Activated CD4-positive, alpha-beta T cell treated with anti-CD3 and anti-CD28 coated beads, Interleukin-2, amount 10 ng/mL, durations not matched to agents 7 days and 5 days (primary cell): ENCODE results near the gene CRACR2A. TPM values are rescaled to one million over a fixed set of nuclear protein-coding genes. Genes with fewer than 3 reads are reported as not detected.

ENCODE experiments used
- CTCF ChIA-PET: fragments of 350-600 bp; sonication (Branson Sonifier 250); formaldehyde crosslinking; loops from one replicate; lab custom pipeline; 2021; ENCODE audit warnings: antibody characterized with exemption; lab: Charles Lee
- POLR2A ChIA-PET: fragments of 350-600 bp; sonication (Branson Sonifier 250); formaldehyde crosslinking; loops from one replicate; lab custom pipeline; 2021; ENCODE audit warnings: antibody characterized with exemption; lab: Charles Lee
- DNase-seq: peaks from one replicate; pipeline ENCODE4 v3.0.0-alpha.2; 2020
- H3K27ac Mint-ChIP-seq: one replicate; pipeline ENCODE4 v1.8.0; 2021; ENCODE audit warnings: mild to moderate bottlenecking, moderate library complexity, mixed read lengths
- H3K27me3 Mint-ChIP-seq: one replicate; pipeline ENCODE4 v1.8.0; 2021; ENCODE audit warnings: mixed read lengths
- H3K36me3 Mint-ChIP-seq: one replicate; pipeline ENCODE4 v1.8.0; 2021; ENCODE audit warnings: low read depth, mixed read lengths
- H3K4me1 Mint-ChIP-seq: one replicate; pipeline ENCODE4 v1.8.0; 2021; ENCODE audit warnings: mixed read lengths
- H3K4me3 Mint-ChIP-seq: one replicate; pipeline ENCODE4 v1.8.0; 2021; ENCODE audit warnings: mild to moderate bottlenecking, moderate library complexity, mixed read lengths
- H3K9me3 Mint-ChIP-seq: one replicate; pipeline ENCODE4 v1.8.0; 2021; ENCODE audit warnings: mixed read lengths
- total RNA-seq, 2 experiments: library from RNA; stranded (reverse); gene quantifications; one replicate each; pipeline ENCODE4 v1.2.3, GENCODE V29; 2021

The CRACR2A gene
- total RNA-seq, 2 experiments from 2014 or later = 33.3 to 39.5 TPM

GRCh38 chr12:3713483-3713882, 39.4 kb downstream of the CRACR2A start:
- Mint-ChIP-seq H3K9me3 (no peaks in the 10 kb centered on the region), H3K4me1 (peaks cover 5% of the 10 kb centered on the region), H3K4me3 (no peak overlapping the region), H3K27me3 (no peaks in the 10 kb centered on the region), H3K36me3 (peaks cover 44% of the 10 kb centered on the region), H3K27ac (no peak overlapping the region)
- POLR2A ChIA-PET = no interaction called here
- CTCF ChIA-PET = interaction anchor here (1.4 kb wide), 1 partner anchor 8 kb away, joined by 4 read pairs; no protein-coding TSS in a partner anchor
- no peak for DNase-seq

DNA sequence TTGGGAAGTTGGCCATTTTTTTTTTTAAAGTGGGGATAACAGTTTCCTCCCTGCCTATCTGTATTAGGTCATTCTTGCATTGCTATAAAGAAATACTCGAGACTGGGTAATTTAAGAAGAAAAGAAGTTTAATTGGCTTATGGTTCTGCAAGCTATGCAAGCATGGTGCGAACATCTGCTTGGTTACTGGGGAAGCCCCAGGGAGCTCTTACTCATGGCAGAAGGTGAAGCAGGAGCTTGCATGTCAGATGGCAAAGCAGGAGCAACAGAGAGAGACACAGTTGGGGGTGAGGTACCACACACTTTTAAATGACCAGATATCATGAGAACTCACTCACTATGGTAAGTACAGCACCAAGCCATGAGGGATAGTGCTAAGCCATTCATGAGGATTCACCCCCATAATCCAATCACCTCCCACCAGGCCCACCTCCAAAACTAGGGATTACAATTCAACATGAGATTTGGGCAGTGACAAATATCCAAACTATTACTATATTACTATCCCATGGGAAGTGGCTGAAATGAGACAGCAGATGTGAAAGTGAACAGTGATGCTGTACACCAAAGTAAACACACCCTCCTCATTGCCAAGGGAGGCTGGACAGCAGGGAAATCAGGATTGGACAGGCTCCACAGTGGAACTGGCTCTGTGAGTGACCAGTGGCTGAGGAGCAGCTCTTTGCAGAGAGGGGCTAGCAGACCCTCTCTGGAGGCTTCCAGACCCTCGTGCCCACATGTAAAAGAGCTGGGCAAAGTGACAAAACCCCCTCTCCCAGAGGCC, 40.5 kb downstream of the CRACR2A start:
- Mint-ChIP-seq H3K9me3 (no peaks in the 10 kb centered on the region), H3K27me3 (no peaks in the 10 kb centered on the region)

GRCh38 chr12:3705354-3705675, 47.6 kb downstream of the CRACR2A start:
- Mint-ChIP-seq H3K36me3 (peaks cover 38% of the 10 kb centered on the region), H3K4me1 (peaks cover 8% of the 10 kb centered on the region)
- CTCF ChIA-PET = interaction anchor here (0.6 to 1.5 kb wide), 7 partner anchors 8 to 371 kb away, joined by 3 to 4 read pairs (median 3); partner anchors contain the start of gene CRACR2A

More for the DNA sequence above, 40.5 kb downstream of the CRACR2A start:
- ChIA-PET CTCF (no interaction called here), POLR2A (no interaction called here)
- no peak overlapping the region for H3K4me3 Mint-ChIP-seq
- H3K27ac Mint-ChIP-seq = no peak overlapping the region
- no peak for DNase-seq
- H3K4me1 Mint-ChIP-seq = peaks cover 5% of the 10 kb centered on the region
- peaks cover 36% of the 10 kb centered on the region for H3K36me3 Mint-ChIP-seq

GRCh38 chr12:3704512-3705353, 48.2 kb downstream of the CRACR2A start:
- H3K27me3 Mint-ChIP-seq = no peaks in the 10 kb centered on the region
- POLR2A ChIA-PET = no interaction called here
- peaks cover 35% of the 10 kb centered on the region for H3K36me3 Mint-ChIP-seq
- CTCF ChIA-PET = interaction anchor here (0.6 to 1.5 kb wide), 5 partner anchors 9 to 372 kb away, joined by 3 to 4 read pairs (median 3); no protein-coding TSS in a partner anchor
- H3K4me3 Mint-ChIP-seq = no peak overlapping the region
- no peak for DNase-seq
- peak overlapping the region; percentile 44 for H3K27ac Mint-ChIP-seq
- H3K9me3 Mint-ChIP-seq = peaks cover 9% of the 10 kb centered on the region
- H3K4me1 Mint-ChIP-seq = peaks cover 8% of the 10 kb centered on the region

More at GRCh38 chr12:3705354-3705675, 47.6 kb downstream of the CRACR2A start:
- POLR2A ChIA-PET = no interaction called here
- Mint-ChIP-seq H3K9me3 (peaks cover 9% of the 10 kb centered on the region), H3K27me3 (no peaks in the 10 kb centered on the region), H3K27ac (peak overlapping the region; percentile 54), H3K4me3 (no peak overlapping the region)
- DNase-seq = no peak

- no peak for DNase-seq
- Mint-ChIP-seq H3K36me3 (peaks cover 33% of the 10 kb centered on the region), H3K4me1 (peaks cover 8% of the 10 kb centered on the region), H3K9me3 (peaks cover 9% of the 10 kb centered on the region), H3K27me3 (no peaks in the 10 kb centered on the region), H3K27ac (no peak overlapping the region), H3K4me3 (no peak overlapping the region)
- ChIA-PET CTCF (no interaction called here), POLR2A (no interaction called here)
These were observed 52.0 kb downstream of the CRACR2A start for GRCh38 chr12:3700861-3701260.

DNA sequence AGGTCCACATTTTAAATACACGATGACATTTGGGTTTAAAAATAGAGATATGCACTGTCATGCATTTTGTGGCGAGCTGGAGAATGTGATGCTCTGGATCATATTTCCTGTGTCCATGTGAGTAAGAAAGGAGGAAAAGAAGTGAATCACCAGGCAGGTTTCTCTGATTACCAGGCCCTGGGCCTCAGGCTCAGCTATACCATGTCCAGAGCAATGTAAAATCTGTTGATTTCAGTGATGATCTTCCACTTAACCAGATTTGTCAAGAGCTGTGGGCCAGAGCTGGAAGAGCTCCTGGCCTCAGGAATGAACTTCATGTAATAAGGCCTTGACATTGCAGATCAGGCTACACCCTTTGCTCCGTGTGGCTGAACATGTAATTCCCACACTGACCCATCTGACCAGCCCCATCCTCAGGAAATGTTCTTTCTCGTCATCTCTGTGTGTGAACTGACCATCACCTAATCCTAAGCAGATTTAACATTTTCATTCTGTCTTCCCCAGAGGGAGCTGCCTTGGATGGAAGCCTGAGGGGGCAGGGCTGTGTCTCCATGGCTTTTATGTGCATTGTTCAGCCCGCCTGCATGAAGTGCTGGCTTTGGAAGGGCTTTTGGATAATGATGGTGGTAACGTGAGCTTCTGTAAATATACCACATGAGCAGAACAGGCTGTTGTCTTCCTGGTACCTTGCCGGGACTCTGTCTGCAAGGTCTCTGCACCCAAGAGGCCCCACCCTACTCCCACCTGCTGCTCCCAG, 54.5 kb downstream of the CRACR2A start:
- H3K4me1 Mint-ChIP-seq = no peaks in the 10 kb centered on the region
- ChIA-PET POLR2A (no interaction called here), CTCF (interaction anchor here (1.5 kb wide), 1 partner anchor 398 kb away, joined by 3 read pairs; no protein-coding TSS in a partner anchor)
- no peak overlapping the region for H3K27ac Mint-ChIP-seq
- H3K9me3 Mint-ChIP-seq = peaks cover 1% of the 10 kb centered on the region
- H3K27me3 Mint-ChIP-seq = no peaks in the 10 kb centered on the region
- H3K36me3 Mint-ChIP-seq = peaks cover 31% of the 10 kb centered on the region
- no peak overlapping the region for H3K4me3 Mint-ChIP-seq
- DNase-seq = no peak

DNA sequence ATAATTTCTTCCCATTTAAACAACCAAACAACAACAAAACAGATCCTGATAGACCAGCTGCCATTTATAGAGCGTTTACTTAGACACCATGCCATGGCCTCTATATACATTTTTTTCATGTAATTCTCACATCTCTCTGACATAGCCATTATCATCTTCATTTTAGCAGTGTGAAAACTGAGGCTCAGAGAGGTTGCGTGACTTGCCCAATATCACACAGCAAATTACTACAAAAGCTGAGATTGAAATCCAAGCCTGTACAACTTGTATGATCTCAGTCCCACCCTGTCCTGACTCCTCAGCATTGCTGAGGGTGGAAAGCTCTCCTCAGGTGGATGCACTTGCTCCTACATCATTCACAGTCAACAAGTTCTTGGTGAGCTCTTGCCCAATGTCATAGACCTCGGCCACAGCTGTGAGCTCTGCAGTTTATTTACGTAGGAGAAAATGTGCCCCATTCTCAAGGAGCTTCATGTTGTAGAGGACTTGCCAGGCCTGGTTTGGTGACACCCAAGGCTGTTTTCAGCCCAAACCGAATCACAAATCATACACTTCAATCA, 55.5 kb downstream of the CRACR2A start:
- H3K9me3 Mint-ChIP-seq = no peaks in the 10 kb centered on the region
- POLR2A ChIA-PET = no interaction called here
- no peak for DNase-seq
- CTCF ChIA-PET = interaction anchor here (1.5 to 2.0 kb wide), 2 partner anchors 9 to 397 kb away, joined by 3 to 4 read pairs; no protein-coding TSS in a partner anchor
- H3K36me3 Mint-ChIP-seq = peaks cover 31% of the 10 kb centered on the region
- H3K27me3 Mint-ChIP-seq = no peaks in the 10 kb centered on the region
- H3K4me3 Mint-ChIP-seq = no peak overlapping the region
- H3K27ac Mint-ChIP-seq = no peak overlapping the region
- H3K4me1 Mint-ChIP-seq = no peaks in the 10 kb centered on the region

GRCh38 chr12:3694673-3695072, 58.2 kb downstream of the CRACR2A start:
- Mint-ChIP-seq H3K27me3 (no peaks in the 10 kb centered on the region), H3K4me3 (no peak overlapping the region), H3K27ac (no peak overlapping the region), H3K9me3 (peaks cover 9% of the 10 kb centered on the region), H3K4me1 (no peaks in the 10 kb centered on the region), H3K36me3 (peaks cover 48% of the 10 kb centered on the region)
- ChIA-PET POLR2A (no interaction called here), CTCF (interaction anchor here (0.7 kb wide), 1 partner anchor 190 kb away, joined by 3 read pairs; no protein-coding TSS in a partner anchor)
- no peak for DNase-seq

GRCh38 chr12:3692616-3693365, 60.1 kb downstream of the CRACR2A start:
- H3K4me1 Mint-ChIP-seq = peaks cover 3% of the 10 kb centered on the region
- no peak for DNase-seq
- POLR2A ChIA-PET = interaction anchor here (0.6 kb wide), 1 partner anchor 118 kb away, joined by 3 read pairs; no protein-coding TSS in a partner anchor
- no peak overlapping the region for H3K27ac Mint-ChIP-seq
- H3K27me3 Mint-ChIP-seq = no peaks in the 10 kb centered on the region
- peaks cover 9% of the 10 kb centered on the region for H3K9me3 Mint-ChIP-seq
- CTCF ChIA-PET = interaction anchor here (0.6 to 1.2 kb wide), 3 partner anchors 10 to 1989 kb away, joined by 3 to 4 read pairs (median 3); no protein-coding TSS in a partner anchor
- H3K4me3 Mint-ChIP-seq = no peak overlapping the region
- H3K36me3 Mint-ChIP-seq = peaks cover 56% of the 10 kb centered on the region

GRCh38 chr12:3686463-3686862, 66.4 kb downstream of the CRACR2A start:
- H3K27me3 Mint-ChIP-seq = no peaks in the 10 kb centered on the region
- peaks cover 13% of the 10 kb centered on the region for H3K4me1 Mint-ChIP-seq
- ChIA-PET CTCF (interaction anchor here (0.6 to 1.6 kb wide), 5 partner anchors 13 to 387 kb away, joined by 3 to 5 read pairs (median 3); no protein-coding TSS in a partner anchor), POLR2A (no interaction called here)
- peaks cover 7% of the 10 kb centered on the region for H3K9me3 Mint-ChIP-seq
- peak overlapping the region; percentile 60 for H3K27ac Mint-ChIP-seq
- no peak for DNase-seq
- H3K36me3 Mint-ChIP-seq = peaks cover 33% of the 10 kb centered on the region
- no peak overlapping the region for H3K4me3 Mint-ChIP-seq

DNA sequence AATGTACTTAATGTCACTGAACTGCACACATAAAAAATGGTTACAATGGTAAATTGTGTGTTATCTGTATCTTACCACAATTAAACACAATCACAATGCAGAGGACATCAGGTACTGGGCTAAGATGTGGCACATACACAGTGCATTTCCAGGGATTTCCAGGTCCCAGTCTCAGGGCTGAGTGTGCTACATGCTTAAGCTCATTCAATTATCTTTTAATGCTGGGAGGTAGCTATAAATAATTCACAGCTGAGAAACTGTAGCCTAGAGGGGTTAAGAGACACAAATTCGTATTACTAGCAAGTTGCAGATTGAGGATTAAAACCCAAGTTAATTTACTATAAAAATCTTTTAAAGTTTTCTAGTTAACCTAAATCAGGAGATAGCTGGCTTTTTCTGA, 67.1 kb downstream of the CRACR2A start:
- ChIA-PET CTCF (interaction anchor here (0.9 to 1.6 kb wide), 4 partner anchors 13 to 386 kb away, joined by 3 to 5 read pairs (median 3); no protein-coding TSS in a partner anchor), POLR2A (no interaction called here)
- peaks cover 4% of the 10 kb centered on the region for H3K9me3 Mint-ChIP-seq
- DNase-seq = no peak
- H3K4me3 Mint-ChIP-seq = no peak overlapping the region
- H3K4me1 Mint-ChIP-seq = peaks cover 13% of the 10 kb centered on the region
- no peaks in the 10 kb centered on the region for H3K27me3 Mint-ChIP-seq
- H3K36me3 Mint-ChIP-seq = peaks cover 27% of the 10 kb centered on the region
- peak overlapping the region; percentile 31 for H3K27ac Mint-ChIP-seq
